HG02759 (cell line): ENCODE data around the gene CEP162.
"Not testable (repeated sequence)": the region's sequence is repeated elsewhere in the genome, so short reads cannot be mapped to it uniquely, and the experiment has no call there.

Experiments
- ATAC-seq: cut with Tn5 transposase; IDR thresholded peaks from one replicate; pipeline ENCODE4 v1.9.1; 2021; ENCODE audit warnings: mild to moderate bottlenecking, moderate library complexity; ENCODE audit not compliant: unreplicated experiment

CEP162 gene

GRCh38 chr6:84243240-84243639 is 15.8 kb upstream of the CEP162 start:
- no peak for ATAC-seq

GRCh38 chr6:84242265-84242664 is 14.8 kb upstream of the CEP162 start:
- no peak for ATAC-seq

DNA sequence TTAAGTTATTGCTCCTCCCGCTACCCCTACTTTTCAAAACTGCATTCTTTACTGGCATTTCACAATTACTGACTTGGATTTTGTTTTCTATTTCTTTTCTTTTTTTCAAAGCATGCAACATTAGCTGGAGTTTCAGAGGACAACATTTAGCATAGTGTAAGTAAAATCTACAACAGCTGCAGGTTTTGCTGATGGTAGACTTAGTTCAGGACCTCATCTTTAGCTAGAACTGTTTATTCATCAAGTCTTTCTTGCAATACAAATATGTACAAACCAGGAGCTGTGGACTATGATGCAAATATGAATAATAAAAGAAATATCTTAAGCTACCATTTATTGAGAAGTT is 728 bp upstream of the CEP162 start:
- no peak for ATAC-seq

DNA sequence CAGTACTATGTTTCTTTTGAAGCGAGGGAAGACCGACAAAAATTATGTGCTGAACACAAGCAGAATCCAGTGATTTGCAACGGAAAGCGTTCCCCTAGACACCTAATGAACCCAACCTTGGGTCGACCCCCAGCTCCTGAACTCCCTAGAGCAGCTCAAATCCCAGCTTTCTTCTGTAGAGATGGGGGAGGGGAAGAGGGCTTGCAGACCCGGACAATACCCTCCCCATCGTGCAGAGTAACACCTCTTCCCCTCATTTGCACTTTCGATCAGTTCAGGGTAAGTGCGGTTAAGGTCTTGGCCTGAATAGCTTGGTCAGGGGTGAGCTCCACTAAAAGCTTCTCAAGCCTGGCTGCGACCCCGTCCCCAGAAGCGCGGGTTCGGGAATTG is 404 bp downstream of the CEP162 start:
- peak; percentile 13 for ATAC-seq

DNA sequence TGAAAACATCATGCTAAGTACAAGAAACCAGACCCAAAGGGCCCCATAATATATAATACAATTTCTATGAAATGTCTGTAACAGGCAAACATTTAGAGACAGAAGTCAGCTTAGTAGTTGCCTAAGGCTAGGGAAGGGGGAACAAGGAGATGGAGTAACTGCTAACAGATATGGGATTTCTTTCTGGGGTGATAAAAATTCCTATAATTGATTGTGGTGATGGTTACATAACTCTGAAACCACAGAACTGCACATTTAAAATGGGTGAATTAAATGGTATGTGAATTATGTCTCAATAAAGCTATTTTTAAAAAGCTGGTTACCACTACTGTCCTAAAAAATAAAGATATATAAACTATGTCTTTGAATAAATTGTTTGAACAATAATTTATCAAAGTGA is 3.2 kb downstream of the CEP162 start:
- ATAC-seq, result no peak

GRCh38 chr6:84223608-84224007 is 3.8 kb downstream of the CEP162 start:
- ATAC-seq, result not testable (repeated sequence)

- ATAC-seq, result peak; percentile 42
These were observed 5.0 kb downstream of the CEP162 start for GRCh38 chr6:84222426-84222825.

DNA sequence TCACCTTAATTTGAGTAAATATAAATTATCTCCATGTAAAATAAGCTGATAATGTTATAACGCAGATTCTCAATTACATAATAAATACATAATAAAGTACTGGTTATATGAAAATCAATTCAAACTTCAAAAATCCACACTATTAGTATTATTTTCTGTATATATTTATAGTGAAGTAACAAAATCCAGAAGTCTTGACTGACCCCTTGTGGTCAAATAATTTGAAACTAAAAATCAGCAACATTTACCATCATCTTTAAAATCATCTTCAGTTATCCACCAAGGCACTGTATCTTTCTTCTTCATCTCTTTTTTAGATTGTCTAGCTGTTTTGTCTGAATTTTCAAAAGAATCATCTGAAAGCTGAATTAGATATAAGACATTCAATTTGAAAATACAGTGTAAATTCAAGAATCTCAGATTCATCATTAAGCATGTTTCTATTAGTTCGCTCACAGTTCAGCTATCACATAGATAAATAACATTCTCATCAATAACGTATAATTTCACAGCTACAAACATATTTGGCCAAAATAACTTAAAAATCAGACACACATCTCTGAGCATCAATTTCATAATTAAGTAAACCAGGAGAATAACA is 6.5 kb downstream of the CEP162 start:
- no peak for ATAC-seq

DNA sequence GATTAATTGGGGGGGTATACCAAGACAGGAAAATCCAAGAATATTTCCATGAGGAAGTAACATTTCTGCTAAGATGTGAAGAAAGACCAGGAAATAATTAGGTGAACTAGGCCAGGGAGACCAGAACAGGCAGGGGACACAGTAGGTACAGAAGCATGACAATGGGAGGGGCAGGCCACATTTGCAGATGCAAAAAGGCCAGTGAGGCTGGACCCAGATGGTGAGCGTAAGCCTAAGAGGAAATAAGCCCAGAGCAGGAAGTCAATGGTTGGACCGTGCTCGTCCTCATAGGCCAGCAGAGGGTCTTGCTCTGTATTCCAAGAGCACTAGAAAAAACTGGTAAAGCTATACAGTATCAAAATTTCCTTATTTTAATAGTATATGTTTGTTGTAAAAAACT is 9.4 kb downstream of the CEP162 start:
- ATAC-seq, result no peak

- no peak for ATAC-seq
These were observed 14.2 kb downstream of the CEP162 start for GRCh38 chr6:84213217-84213616.

GRCh38 chr6:84204011-84204410 is 23.4 kb downstream of the CEP162 start:
- no peak for ATAC-seq

DNA sequence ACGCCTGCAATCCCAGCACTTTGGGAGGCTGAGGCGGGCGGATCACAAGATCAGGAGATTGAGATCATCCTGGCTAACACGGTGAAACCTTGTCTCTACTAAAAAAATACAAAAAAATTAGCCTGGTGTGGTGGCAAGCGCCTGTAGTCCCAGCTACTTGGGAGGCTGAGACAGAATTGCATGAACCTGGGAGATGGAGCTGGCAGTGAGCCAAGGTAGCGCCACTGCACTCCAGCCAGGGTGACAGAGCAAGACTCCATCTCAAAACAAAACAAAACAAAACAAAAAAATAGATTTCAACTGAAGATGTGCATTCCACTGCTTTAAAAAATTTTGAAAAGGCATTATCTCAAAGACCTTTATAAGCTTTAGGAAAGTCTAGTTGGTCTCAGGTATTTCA is 27.5 kb downstream of the CEP162 start:
- not testable (repeated sequence) for ATAC-seq

- ATAC-seq, result no peak
These were observed 29.7 kb downstream of the CEP162 start for GRCh38 chr6:84197708-84198107.

GRCh38 chr6:84193114-84193708 is 34.2 kb downstream of the CEP162 start:
- ATAC-seq, result no peak

DNA sequence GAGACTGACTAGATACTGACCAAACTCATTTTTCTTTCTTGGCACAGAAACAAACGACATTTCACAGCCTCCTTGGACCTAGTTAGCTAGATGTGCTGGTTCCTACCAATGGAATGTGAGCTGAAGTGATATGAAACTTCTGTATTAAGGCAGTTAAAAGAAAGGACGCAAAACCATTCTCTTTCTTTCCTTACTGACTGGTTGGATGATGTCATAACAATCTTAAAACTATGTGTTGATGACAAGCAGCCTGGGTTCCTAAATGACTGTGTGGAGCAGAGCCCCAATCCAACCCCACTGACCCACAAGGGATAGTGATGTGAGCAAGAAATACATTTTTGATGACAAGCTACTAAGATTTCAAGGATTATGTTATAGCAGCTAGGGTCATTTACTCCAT is 35.6 kb downstream of the CEP162 start:
- no peak for ATAC-seq

DNA sequence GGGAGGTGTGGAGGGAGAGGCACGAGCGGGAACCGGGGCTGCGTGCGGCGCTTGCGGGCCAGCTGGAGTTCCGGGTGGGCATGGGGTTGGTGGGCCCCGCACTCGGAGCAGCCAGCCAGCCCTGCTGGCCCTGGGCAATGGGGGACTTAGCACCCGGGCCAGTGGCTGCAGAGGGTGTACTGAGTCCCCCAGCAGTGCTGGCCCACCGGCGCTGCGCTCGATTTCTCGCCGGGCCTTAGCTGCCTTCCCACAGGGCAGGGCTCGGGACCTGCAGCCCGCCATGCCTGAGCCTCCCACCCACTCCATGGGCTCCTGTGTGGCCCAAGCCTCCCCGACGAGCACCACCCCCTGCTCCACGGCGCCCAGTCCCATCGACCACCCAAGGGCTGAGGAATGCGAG is 38.1 kb downstream of the CEP162 start:
- not testable (repeated sequence) for ATAC-seq

- ATAC-seq, result no peak
These were observed 44.0 kb downstream of the CEP162 start for GRCh38 chr6:84183430-84183829.

GRCh38 chr6:84182001-84182400 is 45.4 kb downstream of the CEP162 start:
- ATAC-seq, result no peak

DNA sequence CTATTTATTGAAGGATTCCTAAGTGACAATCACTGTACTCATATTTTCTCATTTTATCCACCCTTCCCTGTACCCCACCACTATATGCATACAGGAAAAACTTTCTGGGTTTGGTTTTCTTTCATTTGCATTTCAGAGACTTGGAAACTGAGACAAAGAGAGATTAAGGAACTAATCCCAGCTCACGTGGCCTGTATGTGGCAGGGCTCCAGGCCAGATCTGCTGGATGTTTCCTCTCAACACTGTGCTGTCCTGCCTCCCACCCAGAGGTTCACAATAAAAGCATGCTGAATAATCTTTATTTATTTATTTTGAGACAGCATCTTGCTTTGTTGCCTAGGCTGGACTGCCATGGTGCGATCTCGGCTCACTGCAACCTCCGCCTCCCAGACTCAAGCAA is 50.2 kb downstream of the CEP162 start:
- no peak for ATAC-seq

GRCh38 chr6:84172574-84172973 is 54.9 kb downstream of the CEP162 start:
- ATAC-seq, result no peak

- no peak for ATAC-seq
These were observed 55.4 kb downstream of the CEP162 start for GRCh38 chr6:84172080-84172479.

DNA sequence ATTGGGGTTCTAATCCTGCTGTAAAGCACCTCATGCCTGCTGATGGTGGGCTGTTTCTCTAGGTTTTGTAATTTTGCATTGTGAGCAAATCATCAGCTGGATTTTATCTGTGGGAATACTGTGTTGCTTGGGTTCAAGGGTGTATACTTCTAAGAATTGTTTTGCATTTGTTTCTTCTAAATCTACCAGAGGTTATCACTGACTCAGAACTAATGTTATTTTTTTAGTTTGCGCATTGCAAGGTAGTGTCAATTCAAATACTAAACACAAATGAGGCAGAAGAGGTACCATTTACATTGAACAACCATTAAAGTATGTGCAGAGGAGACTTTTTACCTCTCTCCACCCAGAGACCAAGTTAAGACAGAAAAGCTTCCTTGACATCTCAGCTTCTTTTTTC is 60.0 kb downstream of the CEP162 start:
- no peak for ATAC-seq

- ATAC-seq, result no peak
These were observed 61.0 kb downstream of the CEP162 start for GRCh38 chr6:84166395-84166794.
